WTC11 (cell line): ENCODE data around the gene LBHD2. TPM values are rescaled to one million over a fixed set of nuclear protein-coding genes. Genes with fewer than 3 reads are reported as not detected.

Experiments used
- ATAC-seq: fragments of 200-7000 bp; cut with Tn5 transposase; 2 replicates; pipeline ENCODE4 v1.10.0; 2021; ENCODE audit warnings: mild to moderate bottlenecking, moderate library complexity
- CTCF ChIA-PET: fragments of 300-600 bp; sonication (Branson Sonifier 250); formaldehyde crosslinking; loops from one replicate; lab custom pipeline; 2021; ENCODE audit warnings: antibody characterized with exemption; lab: Charles Lee
- POLR2A ChIA-PET: fragments of 350-600 bp; sonication (Branson Sonifier 250); formaldehyde crosslinking; loops from one replicate; lab custom pipeline; 2021; ENCODE audit warnings: antibody characterized with exemption; lab: Charles Lee
- DNase-seq: peaks from one replicate; pipeline ENCODE4 v3.0.0; 2021; ENCODE audit warnings: low spot score
- H3K27ac Mint-ChIP-seq: 2 replicates; pipeline ENCODE4 v1.8.0; 2021; ENCODE audit warnings: mixed read lengths
- H3K27me3 Mint-ChIP-seq: 2 replicates; pipeline ENCODE4 v1.8.0; 2021; ENCODE audit warnings: low read depth, mild to moderate bottlenecking, moderate library complexity, mixed read lengths
- H3K36me3 Mint-ChIP-seq: 2 replicates; pipeline ENCODE4 v1.8.0; 2021; ENCODE audit warnings: mixed read lengths
- H3K4me1 Mint-ChIP-seq: 2 replicates; pipeline ENCODE4 v1.8.0; 2022; ENCODE audit warnings: mixed read lengths
- H3K4me3 Mint-ChIP-seq: 2 replicates; pipeline ENCODE4 v1.8.0; 2021; ENCODE audit warnings: mild to moderate bottlenecking, moderate library complexity, mixed read lengths
- H3K9me3 Mint-ChIP-seq: 2 replicates; pipeline ENCODE4 v1.8.0; 2021; ENCODE audit warnings: mixed read lengths
- CBFB ChIP-seq: sonication (generic); formaldehyde crosslinking; IDR thresholded peaks from 2 replicates; pipeline ENCODE4 v1.8.1; 2022; ENCODE audit warnings: mild to moderate bottlenecking, low read depth, missing genetic modification reagents
- CREM ChIP-seq: sonication (generic); formaldehyde crosslinking; IDR thresholded peaks from 2 replicates; pipeline ENCODE4 v1.8.1; 2022; ENCODE audit warnings: mild to moderate bottlenecking, missing genetic modification reagents, moderate library complexity
- FOXK1 ChIP-seq: sonication (generic); formaldehyde crosslinking; IDR thresholded peaks from 2 replicates; pipeline ENCODE4 v1.8.0; 2022; ENCODE audit warnings: mild to moderate bottlenecking, moderate library complexity, missing genetic modification reagents
- NFATC4 ChIP-seq: fragments of 250-450 bp; sonication (Bioruptor Pico); IDR thresholded peaks from 2 replicates; pipeline ENCODE4 v1.9.0; 2021; ENCODE audit warnings: mild to moderate bottlenecking
- RELA ChIP-seq: sonication (generic); formaldehyde crosslinking; IDR thresholded peaks from 2 replicates; pipeline ENCODE4 v1.8.1; 2022; ENCODE audit warnings: missing genetic modification reagents, mild to moderate bottlenecking, borderline replicate concordance
- RORB ChIP-seq: fragments of 250-450 bp; sonication (Bioruptor Pico); IDR thresholded peaks from 2 replicates; pipeline ENCODE4 v1.9.0; 2021; ENCODE audit warnings: mild to moderate bottlenecking
- SOX15 ChIP-seq: fragments of 250-450 bp; sonication (Bioruptor Pico); IDR thresholded peaks from 2 replicates; pipeline ENCODE4 v1.9.0; 2021; ENCODE audit warnings: mild to moderate bottlenecking
- ZNF219 ChIP-seq: sonication (generic); formaldehyde crosslinking; IDR thresholded peaks from 2 replicates; pipeline ENCODE4 v1.8.0; 2023; ENCODE audit warnings: missing genetic modification reagents, mild to moderate bottlenecking, borderline replicate concordance
- total RNA-seq: library from RNA; stranded (reverse); gene quantifications from 3 replicates; pipeline ENCODE4 v1.2.3, GENCODE V29; 2021
- TF ChIP-seq, protein P1 (sequence below): sonication (generic); formaldehyde crosslinking; IDR thresholded peaks from 2 replicates; pipeline ENCODE4 v1.8.1; 2023; ENCODE audit warnings: mild to moderate bottlenecking, moderate library complexity, missing genetic modification reagents
- TF ChIP-seq, protein P2 (sequence below): sonication (generic); formaldehyde crosslinking; IDR thresholded peaks from 2 replicates; pipeline ENCODE4 v1.8.0; 2022; ENCODE audit warnings: mild to moderate bottlenecking, missing genetic modification reagents
- TF ChIP-seq, protein P3 (sequence below): fragments of 250-450 bp; sonication (Bioruptor Pico); conservative IDR thresholded peaks from 2 replicates; pipeline ENCODE4 v1.9.0; 2021; ENCODE audit warnings: mild to moderate bottlenecking
- TF ChIP-seq, protein P4 (sequence below): sonication (generic); formaldehyde crosslinking; IDR thresholded peaks from 2 replicates; pipeline ENCODE4 v1.8.1; 2022; ENCODE audit warnings: low read depth, mild to moderate bottlenecking, moderate library complexity, missing genetic modification reagents, borderline replicate concordance
- TF ChIP-seq, protein P5 (sequence below): fragments of 250-450 bp; sonication (Bioruptor Pico); IDR thresholded peaks from 2 replicates; pipeline ENCODE4 v1.9.0; 2021; ENCODE audit warnings: moderate library complexity, mild to moderate bottlenecking, inconsistent platforms, borderline replicate concordance
- TF ChIP-seq, protein P6 (sequence below): sonication (generic); formaldehyde crosslinking; IDR thresholded peaks from 2 replicates; pipeline ENCODE4 v1.8.1; 2022; ENCODE audit warnings: low read depth, missing genetic modification reagents, borderline replicate concordance
- TF ChIP-seq, protein P7 (sequence below): fragments of 250-450 bp; sonication (Bioruptor Pico); IDR thresholded peaks from 2 replicates; pipeline ENCODE4 v1.9.0; 2021; ENCODE audit warnings: mild to moderate bottlenecking

Gene LBHD2
- total RNA-seq, 1 experiment from 2014 or later = not detected

DNA sequence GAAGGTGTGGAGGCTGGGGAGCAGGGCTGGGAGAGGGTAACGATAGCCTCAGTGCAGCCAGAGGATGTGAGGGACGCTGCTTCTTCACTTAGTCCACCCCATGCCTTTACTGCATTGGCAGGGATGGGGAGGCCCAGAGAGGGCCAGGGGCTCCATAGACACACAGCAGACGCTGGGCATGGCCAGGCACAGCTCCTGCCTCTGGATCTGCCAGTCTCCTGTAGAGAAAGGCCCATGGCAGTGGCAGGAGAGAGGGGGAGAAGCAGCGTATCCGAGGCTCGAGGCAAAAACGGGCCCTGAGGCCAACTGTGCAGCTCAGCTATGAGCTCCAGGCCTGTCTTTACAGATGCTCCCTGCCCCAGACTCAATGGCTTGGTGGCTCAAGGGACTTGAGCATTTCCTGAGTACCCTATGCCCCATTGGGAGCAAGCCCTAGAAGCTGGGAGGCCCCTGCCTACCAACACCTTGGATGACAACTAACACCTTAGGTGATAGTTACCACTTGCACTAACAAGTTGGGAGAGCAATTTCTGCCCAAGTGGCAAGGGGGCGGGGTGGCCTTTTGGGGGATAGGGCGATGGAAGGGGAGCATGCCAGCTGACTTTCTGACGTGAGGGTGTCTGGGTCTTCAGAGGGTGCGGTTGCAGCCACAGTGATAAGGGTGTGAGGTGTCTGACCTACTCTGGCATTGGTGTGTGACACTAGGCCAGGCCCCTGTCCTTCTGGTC is 5.0 kb upstream of the LBHD2 start (continued):
- TF ChIP-seq, protein P1, sequence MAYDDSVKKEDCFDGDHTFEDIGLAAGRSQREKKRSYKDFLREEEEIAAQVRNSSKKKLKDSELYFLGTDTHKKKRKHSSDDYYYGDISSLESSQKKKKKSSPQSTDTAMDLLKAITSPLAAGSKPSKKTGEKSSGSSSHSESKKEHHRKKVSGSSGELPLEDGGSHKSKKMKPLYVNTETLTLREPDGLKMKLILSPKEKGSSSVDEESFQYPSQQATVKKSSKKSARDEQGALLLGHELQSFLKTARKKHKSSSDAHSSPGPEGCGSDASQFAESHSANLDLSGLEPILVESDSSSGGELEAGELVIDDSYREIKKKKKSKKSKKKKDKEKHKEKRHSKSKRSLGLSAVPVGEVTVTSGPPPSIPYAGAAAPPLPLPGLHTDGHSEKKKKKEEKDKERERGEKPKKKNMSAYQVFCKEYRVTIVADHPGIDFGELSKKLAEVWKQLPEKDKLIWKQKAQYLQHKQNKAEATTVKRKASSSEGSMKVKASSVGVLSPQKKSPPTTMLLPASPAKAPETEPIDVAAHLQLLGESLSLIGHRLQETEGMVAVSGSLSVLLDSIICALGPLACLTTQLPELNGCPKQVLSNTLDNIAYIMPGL = no peak
- TF ChIP-seq, protein P2, sequence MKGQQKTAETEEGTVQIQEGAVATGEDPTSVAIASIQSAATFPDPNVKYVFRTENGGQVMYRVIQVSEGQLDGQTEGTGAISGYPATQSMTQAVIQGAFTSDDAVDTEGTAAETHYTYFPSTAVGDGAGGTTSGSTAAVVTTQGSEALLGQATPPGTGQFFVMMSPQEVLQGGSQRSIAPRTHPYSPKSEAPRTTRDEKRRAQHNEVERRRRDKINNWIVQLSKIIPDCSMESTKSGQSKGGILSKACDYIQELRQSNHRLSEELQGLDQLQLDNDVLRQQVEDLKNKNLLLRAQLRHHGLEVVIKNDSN (CRISPR knock-in tag) = no peak
- TF ChIP-seq, protein P3, sequence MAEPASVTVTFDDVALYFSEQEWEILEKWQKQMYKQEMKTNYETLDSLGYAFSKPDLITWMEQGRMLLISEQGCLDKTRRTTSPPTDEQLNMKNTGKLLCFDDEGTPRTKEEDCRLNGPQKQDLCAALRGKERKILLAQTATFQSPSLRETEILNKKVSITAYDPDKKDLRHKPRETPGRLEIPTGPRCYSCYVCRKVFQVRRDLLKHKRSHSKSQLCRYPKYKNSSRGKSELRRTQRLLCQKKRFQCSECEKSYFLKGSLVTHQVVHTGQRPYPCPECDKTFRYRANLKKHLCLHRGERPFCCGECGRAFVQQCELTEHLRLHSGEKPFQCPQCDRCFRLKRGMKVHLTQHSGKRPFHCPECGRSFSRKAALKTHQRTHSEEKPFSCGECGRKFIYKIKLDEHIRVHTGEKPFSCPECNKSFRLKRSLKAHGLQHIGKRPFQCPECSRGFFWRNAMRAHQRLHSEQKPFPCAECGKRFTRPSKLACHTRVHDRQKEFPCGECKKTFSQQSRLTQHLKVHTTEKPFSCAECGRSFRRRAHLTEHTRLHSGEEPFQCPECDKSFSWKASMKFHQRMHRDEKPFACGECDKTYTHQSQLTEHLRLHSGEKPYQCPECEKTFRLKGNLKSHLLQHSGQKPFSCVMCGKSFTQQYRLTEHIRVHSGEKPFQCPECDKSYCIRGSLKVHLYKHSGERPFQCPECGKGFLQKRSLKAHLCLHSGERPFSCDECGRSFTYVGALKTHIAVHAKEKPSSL (CRISPR knock-in tag) = no peak
- no peak for TF ChIP-seq FOXK1 (CRISPR knock-in tag)

DNA sequence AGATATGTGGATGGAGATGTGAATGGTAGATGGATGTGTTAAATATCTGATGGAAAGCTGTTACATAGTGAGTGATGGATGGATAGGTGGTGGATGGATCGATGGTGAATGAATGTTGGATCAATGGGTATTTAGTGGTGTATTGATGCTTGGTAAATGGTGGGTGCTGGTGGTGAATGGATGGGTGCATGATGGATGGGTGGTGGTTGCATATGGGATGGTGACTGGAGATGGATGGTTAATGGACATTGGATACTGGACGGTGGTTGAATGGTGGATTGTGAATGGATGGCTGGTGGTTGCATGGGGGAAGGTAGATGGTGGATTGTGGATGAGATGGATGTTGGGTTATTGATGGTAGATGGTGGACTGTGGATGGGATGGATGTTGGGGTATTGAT is 2.1 kb upstream of the LBHD2 start:
- CTCF ChIA-PET = no interaction called here
- H3K4me3 Mint-ChIP-seq = no peak overlapping the region

DNA sequence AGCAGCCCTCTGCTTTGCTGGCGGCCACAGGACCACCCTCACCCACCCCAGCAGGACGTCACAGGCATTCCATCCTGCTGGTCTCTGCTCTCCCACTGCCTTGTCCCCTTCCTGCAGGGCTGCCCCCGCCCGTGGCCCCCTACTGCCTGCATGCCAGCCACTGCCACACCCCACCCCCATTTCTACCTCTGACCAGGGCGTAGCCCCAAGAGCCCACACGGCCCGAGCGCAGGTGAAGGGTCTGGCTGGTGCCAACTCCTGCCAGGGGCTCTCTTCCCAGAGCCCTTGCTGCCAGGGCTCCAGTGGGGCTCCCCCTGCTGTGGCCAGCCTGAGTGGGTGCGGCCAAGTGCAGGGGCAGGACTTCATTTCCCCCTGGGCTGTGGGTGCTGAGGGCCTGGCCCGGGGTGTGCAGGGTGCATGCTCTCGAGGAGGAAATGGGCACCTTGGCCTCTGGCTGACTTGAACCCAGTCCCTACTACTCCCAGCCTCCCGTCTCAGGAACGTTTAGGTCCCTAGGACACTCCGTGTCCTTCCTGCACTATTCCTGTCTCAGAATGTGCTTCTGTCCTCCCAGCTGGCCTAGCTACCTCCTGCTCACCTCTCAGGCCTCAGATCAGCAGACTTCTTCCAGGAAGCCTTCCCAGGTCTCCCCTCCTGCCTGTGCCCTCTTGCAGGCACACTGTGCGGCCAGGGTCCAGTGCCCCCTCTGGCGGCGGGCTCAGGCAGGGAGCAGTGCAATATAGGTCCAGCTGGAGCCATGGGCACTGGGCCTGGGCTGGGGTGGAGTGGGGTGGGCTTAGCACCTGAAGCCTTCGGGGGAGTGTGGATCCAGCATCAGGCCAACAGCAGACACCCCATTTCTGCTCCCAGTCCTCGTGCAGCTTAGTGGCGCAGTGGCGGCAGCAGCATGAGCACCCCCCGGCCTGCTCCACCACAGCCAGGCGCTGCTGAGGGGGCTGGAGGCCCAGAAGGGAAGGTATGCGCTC is 1.4 kb downstream of the LBHD2 start:
- no peaks in the 10 kb centered on the region for H3K36me3 Mint-ChIP-seq
- TF ChIP-seq NFATC4 (no peak), RORB (CRISPR knock-in tag) (no peak), CREM (CRISPR knock-in tag) (no peak), ZNF219 (CRISPR knock-in tag) (no peak)
- TF ChIP-seq, protein P4, sequence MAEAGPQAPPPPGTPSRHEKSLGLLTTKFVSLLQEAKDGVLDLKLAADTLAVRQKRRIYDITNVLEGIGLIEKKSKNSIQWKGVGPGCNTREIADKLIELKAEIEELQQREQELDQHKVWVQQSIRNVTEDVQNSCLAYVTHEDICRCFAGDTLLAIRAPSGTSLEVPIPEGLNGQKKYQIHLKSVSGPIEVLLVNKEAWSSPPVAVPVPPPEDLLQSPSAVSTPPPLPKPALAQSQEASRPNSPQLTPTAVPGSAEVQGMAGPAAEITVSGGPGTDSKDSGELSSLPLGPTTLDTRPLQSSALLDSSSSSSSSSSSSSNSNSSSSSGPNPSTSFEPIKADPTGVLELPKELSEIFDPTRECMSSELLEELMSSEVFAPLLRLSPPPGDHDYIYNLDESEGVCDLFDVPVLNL = no peak
- TF ChIP-seq, all 79 proteins: peak for 0
- ATAC-seq (peak; percentile 82), DNase-seq (peak; percentile 74)
- POLR2A ChIA-PET = no interaction called here
- no peak overlapping the region for H3K27ac Mint-ChIP-seq
- H3K4me1 Mint-ChIP-seq = no peaks in the 10 kb centered on the region
- H3K4me3 Mint-ChIP-seq = peak overlapping the region; percentile 49
- no peaks in the 10 kb centered on the region for H3K9me3 Mint-ChIP-seq
- CTCF ChIA-PET = interaction anchor here (0.6 to 6.7 kb wide), 12 partner anchors 9 to 53 kb away, joined by 3 to 65 read pairs (median 6); partner anchors contain the start of genes EXOC3L4 and TNFAIP2
- H3K27me3 Mint-ChIP-seq = peaks cover 14% of the 10 kb centered on the region

More for the DNA sequence above, 2.1 kb upstream of the LBHD2 start:
- DNase-seq (no peak), ATAC-seq (no peak)
- no peaks in the 10 kb centered on the region for H3K4me1 Mint-ChIP-seq
- H3K36me3 Mint-ChIP-seq = no peaks in the 10 kb centered on the region
- TF ChIP-seq, protein P5, sequence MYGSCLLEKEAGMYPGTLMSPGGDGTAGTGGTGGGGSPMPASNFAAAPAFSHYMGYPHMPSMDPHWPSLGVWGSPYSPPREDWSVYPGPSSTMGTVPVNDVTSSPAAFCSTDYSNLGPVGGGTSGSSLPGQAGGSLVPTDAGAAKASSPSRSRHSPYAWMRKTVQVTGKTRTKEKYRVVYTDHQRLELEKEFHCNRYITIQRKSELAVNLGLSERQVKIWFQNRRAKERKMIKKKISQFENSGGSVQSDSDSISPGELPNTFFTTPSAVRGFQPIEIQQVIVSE (CRISPR knock-in tag) = no peak
- TF ChIP-seq, protein P6, sequence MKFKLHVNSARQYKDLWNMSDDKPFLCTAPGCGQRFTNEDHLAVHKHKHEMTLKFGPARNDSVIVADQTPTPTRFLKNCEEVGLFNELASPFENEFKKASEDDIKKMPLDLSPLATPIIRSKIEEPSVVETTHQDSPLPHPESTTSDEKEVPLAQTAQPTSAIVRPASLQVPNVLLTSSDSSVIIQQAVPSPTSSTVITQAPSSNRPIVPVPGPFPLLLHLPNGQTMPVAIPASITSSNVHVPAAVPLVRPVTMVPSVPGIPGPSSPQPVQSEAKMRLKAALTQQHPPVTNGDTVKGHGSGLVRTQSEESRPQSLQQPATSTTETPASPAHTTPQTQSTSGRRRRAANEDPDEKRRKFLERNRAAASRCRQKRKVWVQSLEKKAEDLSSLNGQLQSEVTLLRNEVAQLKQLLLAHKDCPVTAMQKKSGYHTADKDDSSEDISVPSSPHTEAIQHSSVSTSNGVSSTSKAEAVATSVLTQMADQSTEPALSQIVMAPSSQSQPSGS (CRISPR knock-in tag) = no peak
- TF ChIP-seq SOX15 (CRISPR knock-in tag) (no peak), RELA (CRISPR knock-in tag) (no peak), CBFB (CRISPR knock-in tag) (no peak)
- TF ChIP-seq, protein P7, sequence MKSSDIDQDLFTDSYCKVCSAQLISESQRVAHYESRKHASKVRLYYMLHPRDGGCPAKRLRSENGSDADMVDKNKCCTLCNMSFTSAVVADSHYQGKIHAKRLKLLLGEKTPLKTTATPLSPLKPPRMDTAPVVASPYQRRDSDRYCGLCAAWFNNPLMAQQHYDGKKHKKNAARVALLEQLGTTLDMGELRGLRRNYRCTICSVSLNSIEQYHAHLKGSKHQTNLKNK = no peak
- no peak overlapping the region for H3K27ac Mint-ChIP-seq
- POLR2A ChIA-PET = no interaction called here
- no peaks in the 10 kb centered on the region for H3K9me3 Mint-ChIP-seq
- peaks cover 11% of the 10 kb centered on the region for H3K27me3 Mint-ChIP-seq
